ENCODE measurements around the gene DARS2. TPM values are rescaled to one million over a fixed set of nuclear protein-coding genes. Genes with fewer than 3 reads are reported as not detected.
A peak's percentile ranks its signal among the peaks of the same experiment; 100 is the strongest.
"Not testable (repeated sequence)": the region's sequence is repeated elsewhere in the genome, so short reads cannot be mapped to it uniquely, and the experiment has no call there.

DARS2 gene
- total RNA-seq, 1 donor: 18.3 TPM

- TF ChIP-seq CTCF (IDR thresholded peaks at IDR 0.05; ENCODE audit: insufficient read depth, low read length): no peak
- DNase-seq (ENCODE audit: low read depth): no peak
- H3K4me3 ChIP-seq (ENCODE audit: low read depth, low read length): no peak overlapping the region
Observed at GRCh38 chr1:173802961-173803360, 21.5 kb upstream of the DARS2 start.

DNA sequence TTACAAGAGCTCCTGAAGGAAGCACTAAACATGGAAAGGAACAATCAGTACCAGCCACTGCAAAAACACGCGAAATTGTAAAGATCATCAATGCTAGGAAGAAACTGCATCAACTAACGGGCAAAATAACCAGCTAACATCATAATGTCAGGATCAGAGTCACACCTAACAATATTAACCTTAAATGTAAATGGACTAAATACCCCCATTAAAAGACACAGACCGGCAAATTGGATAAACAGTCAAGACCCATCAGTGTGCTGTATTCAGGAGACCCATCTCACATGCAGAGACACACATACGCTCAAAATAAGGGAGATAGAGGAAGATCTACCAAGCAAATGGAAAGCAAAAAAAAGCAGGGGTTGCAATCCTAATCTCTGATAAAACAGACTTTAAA is 10.8 kb upstream of the DARS2 start:
- not testable (repeated sequence) for DNase-seq (ENCODE audit: low read depth); H3K4me3 ChIP-seq (ENCODE audit: low read depth, low read length)

DNA sequence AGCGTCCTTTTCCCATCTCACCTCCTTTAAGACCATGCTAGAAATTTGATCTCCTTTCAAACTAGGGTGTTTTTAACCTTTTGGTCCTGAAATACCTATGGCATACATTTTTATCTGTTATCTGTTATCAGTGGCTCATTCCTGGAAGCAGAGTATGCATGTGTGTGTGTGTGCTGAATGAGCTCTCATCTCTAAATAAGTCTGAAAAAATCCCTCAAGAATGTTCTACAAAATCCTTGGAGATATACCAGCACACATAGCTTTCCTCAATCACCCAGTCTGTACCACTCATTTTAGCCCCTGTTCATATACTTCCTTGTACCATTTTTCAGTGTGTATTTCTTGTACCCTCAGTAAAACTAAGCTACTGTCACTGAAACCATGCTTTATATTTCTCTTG is 6.0 kb upstream of the DARS2 start:
- TF ChIP-seq CTCF (IDR thresholded peaks at IDR 0.05; ENCODE audit: insufficient read depth, low read length): no peak
- H3K4me3 ChIP-seq (ENCODE audit: low read depth, low read length): no peak overlapping the region
- DNase-seq (ENCODE audit: low read depth): no peak

- no peak for TF ChIP-seq CTCF (IDR thresholded peaks at IDR 0.05; ENCODE audit: insufficient read depth, low read length)
- H3K4me3 ChIP-seq (ENCODE audit: low read depth, low read length): no peak overlapping the region
- DNase-seq (ENCODE audit: low read depth): no peak
Observed at GRCh38 chr1:173821680-173822079, 2.8 kb upstream of the DARS2 start.

GRCh38 chr1:173823781-173824314 is 625 bp upstream of the DARS2 start:
- no peak for TF ChIP-seq CTCF (IDR thresholded peaks at IDR 0.05; ENCODE audit: insufficient read depth, low read length)
- no peak for DNase-seq (ENCODE audit: low read depth)

GRCh38 chr1:173827611-173828010 is 3.1 kb downstream of the DARS2 start:
- TF ChIP-seq CTCF (IDR thresholded peaks at IDR 0.05; ENCODE audit: insufficient read depth, low read length): no peak
- no peak overlapping the region for H3K4me3 ChIP-seq (ENCODE audit: low read depth, low read length)
- DNase-seq (ENCODE audit: low read depth): no peak

More at GRCh38 chr1:173823781-173824314, 625 bp upstream of the DARS2 start:
- H3K4me3 ChIP-seq (ENCODE audit: low read depth, low read length): peak overlapping the region; percentile 95

- DNase-seq (ENCODE audit: low read depth): no peak
- no peak overlapping the region for H3K4me3 ChIP-seq (ENCODE audit: low read depth, low read length)
- no peak for TF ChIP-seq CTCF (IDR thresholded peaks at IDR 0.05; ENCODE audit: insufficient read depth, low read length)
Observed at GRCh38 chr1:173832748-173833147, 8.3 kb downstream of the DARS2 start.
